HG03175 (cell line): ENCODE data around the gene TAF1L.

ENCODE experiments used
- ATAC-seq: cut with Tn5 transposase; IDR thresholded peaks from one replicate; pipeline ENCODE4 v1.9.1; 2021; ENCODE audit warnings: mild to moderate bottlenecking, moderate library complexity; ENCODE audit not compliant: unreplicated experiment

Gene TAF1L

GRCh38 chr9:32589083-32589723, 46.3 kb downstream of the TAF1L start:
- ATAC-seq: no peak

DNA sequence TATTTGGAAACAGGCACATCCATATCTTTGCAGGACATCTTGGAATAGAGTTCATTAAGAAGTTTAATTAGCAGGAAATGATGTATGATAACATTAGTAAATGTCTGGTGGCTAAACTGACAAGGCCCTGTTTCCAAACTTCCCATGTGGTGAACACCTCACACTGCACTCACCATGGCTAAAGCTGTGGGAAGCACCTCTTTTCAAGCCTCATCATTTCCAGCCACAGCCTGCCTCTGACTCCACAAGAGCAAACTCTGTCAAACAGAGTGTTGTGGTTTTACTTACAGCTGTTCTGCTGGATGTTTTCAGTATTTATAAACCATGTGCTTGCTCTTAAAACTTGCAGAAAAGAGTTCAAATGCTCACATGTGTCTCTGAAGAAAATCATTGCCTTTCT, 47.6 kb downstream of the TAF1L start:
- no peak for ATAC-seq

DNA sequence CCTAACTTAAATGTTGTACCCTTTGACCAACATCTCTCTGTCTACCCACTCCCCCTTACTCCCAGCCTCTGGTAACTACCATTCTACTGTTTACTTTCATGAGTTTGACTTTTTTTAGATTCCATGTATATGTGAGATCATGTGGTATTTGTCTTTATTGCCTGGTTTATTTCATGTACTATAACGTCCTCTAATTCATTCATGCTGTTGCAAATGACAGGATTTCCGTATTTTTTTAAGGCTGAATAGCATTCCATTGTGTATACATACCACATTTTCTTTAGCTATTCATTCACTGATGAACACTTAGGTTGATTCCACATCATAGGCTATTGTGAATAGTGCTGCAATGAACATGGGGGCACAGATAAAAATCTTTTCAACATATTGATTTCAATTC, 50.7 kb downstream of the TAF1L start:
- ATAC-seq: no peak

GRCh38 chr9:32581512-32582143, 53.8 kb downstream of the TAF1L start:
- peak; percentile 38 for ATAC-seq

DNA sequence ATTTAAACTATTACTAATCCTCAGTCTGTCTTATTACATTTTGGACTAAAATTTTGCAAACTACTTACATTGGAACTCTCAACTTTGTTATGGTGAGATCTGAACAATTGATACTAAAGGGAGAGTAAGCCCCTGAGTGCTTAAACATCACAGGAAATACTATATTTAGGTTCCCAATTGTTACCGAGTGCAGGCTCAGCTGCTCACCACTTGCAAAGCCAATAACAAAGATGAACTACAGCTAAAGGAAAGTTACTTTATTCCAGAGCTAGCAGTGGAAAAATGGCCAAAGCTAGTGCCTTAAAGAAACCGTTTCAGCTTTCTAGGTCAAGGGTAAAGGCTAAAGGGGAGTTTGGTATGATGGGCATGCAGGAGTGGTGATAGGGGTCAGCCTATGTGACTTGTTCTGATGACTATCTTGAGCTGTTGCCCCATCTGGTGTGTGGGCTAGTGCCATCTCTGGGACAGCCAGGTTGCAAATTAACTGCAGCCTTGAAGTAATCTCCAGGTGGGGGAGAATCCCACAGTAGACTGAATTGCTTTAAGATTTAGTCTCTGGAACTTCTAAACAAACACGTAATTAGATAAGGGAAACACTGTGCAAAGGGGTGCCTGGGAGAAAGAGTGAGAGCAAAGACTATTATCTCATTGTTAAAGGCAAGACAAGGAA, 54.7 kb downstream of the TAF1L start:
- ATAC-seq: no peak

- ATAC-seq: peak; percentile 64
Measured at GRCh38 chr9:32579706-32580331, 55.6 kb downstream of the TAF1L start.
